HL-60 (cell line): Measurements from ENCODE around the gene TRAPPC12.

Experiments
- DNase-seq, 2 experiments: peaks; one replicate each; pipeline ENCODE4 v3.0.0-alpha.2; 2010 to 2020; ENCODE audit warnings: low read depth in 1 of 2, low spot score in 1 of 2
- H3K27ac ChIP-seq: fragments of 250-450 bp; sonication (Bioruptor Pico); replicated peaks from 2 replicates; pipeline ENCODE4 v1.5.1; 2020; ENCODE audit warnings: mild to moderate bottlenecking, moderate library complexity
- H3K27me3 ChIP-seq: fragments of 250-450 bp; sonication (Bioruptor Pico); 2 replicates; pipeline ENCODE4 v1.5.1; 2021; ENCODE audit warnings: mild to moderate bottlenecking, moderate library complexity; ENCODE audit not compliant: insufficient read depth, poor library complexity, severe bottlenecking
- H3K4me3 ChIP-seq: replicated peaks from 2 replicates; pipeline ENCODE4 v1.5.1; 2011; ENCODE audit warnings: mild to moderate bottlenecking, control low read depth, low read length; ENCODE audit not compliant: insufficient read depth
- GABPA ChIP-seq: IDR thresholded peaks from 2 replicates; pipeline ENCODE4 v1.6.1; 2012; ENCODE audit warnings: low read depth
- POLR2AphosphoS5 ChIP-seq: IDR thresholded peaks from 2 replicates; pipeline ENCODE4 v1.6.1; 2012; ENCODE audit warnings: low read depth
- REST ChIP-seq: IDR thresholded peaks from 2 replicates; pipeline ENCODE4 v1.6.1; 2012; ENCODE audit warnings: low read depth; ENCODE audit not compliant: insufficient replicate concordance
- SPI1 ChIP-seq: IDR thresholded peaks from 2 replicates; pipeline ENCODE4 v1.6.1; 2012; ENCODE audit warnings: low read depth, mild to moderate bottlenecking, borderline replicate concordance
- TF ChIP-seq, protein P1 (sequence below): IDR thresholded peaks from one replicate; pipeline ENCODE4 v1.5.1; 2011; ENCODE audit warnings: low read length, control low read depth, inconsistent platforms; ENCODE audit not compliant: insufficient read depth

Gene TRAPPC12

DNA sequence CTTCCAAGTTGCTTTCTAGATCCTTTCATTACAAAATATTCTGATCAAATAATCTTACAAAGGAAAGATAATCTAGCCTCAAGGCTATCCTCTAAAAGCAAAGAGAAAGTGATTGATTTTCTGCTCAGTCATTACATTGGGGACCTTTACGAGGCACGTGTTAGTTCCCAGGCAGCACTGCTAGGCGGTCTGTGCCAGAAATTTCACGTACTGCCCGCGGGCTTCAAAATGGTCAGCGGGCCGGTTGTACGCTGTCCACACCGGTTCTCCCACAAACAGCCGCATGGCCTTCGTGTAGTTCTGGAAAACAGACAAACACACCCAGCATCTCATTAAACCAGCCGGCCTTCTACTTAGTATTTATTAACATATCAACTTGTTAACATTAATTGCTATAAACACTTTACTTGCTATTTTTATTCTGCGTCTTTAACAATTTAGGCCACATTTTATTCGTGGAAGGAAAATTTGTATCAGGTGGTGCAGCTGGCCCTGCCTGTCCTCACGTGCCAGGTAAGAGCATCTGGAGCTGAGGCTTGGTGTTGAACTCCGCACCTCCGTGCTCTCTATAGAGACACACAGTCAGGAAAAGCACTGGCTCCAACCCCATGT is 119.4 kb downstream of the TRAPPC12 start:
- H3K4me3 ChIP-seq, result no peak overlapping the region
- DNase-seq, result no peak
- TF ChIP-seq GABPA (no peak), REST (no peak), SPI1 (no peak), POLR2AphosphoS5 (no peak)
- TF ChIP-seq, protein P1, sequence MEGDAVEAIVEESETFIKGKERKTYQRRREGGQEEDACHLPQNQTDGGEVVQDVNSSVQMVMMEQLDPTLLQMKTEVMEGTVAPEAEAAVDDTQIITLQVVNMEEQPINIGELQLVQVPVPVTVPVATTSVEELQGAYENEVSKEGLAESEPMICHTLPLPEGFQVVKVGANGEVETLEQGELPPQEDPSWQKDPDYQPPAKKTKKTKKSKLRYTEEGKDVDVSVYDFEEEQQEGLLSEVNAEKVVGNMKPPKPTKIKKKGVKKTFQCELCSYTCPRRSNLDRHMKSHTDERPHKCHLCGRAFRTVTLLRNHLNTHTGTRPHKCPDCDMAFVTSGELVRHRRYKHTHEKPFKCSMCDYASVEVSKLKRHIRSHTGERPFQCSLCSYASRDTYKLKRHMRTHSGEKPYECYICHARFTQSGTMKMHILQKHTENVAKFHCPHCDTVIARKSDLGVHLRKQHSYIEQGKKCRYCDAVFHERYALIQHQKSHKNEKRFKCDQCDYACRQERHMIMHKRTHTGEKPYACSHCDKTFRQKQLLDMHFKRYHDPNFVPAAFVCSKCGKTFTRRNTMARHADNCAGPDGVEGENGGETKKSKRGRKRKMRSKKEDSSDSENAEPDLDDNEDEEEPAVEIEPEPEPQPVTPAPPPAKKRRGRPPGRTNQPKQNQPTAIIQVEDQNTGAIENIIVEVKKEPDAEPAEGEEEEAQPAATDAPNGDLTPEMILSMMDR, result no peak
- no peak overlapping the region for H3K27ac ChIP-seq
- no peaks in the 10 kb centered on the region for H3K27me3 ChIP-seq

DNA sequence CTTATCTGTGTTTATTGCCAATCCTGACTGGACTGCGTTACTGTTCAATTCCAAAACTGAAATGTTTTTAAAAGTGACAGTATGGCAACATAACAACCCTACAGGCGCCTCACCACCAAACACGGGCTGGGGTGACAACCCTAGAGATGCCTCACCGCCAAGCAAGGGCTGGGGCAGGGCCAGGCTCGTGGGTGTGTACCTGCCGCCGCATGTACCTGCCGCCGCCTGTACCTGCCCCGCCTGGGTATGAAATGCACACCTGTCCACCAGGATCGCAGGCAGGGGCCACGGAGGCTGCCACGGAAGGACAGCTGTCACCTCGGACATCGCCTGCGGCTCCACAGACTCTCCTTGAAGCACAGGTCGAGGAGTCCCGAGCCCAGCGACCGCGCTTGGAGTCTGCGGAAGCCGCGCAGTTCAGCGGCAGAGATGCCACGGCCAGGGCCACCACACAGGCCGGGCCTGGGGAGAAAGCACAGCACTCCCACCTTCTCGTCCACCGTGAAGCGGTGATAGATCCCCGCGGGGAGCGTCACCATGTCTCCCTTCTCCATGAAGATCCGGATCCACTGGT is 120.9 kb downstream of the TRAPPC12 start:
- no peak for DNase-seq
- H3K27me3 ChIP-seq, result no peaks in the 10 kb centered on the region
- TF ChIP-seq SPI1 (no peak), REST (no peak), GABPA (no peak), POLR2AphosphoS5 (no peak)
- TF ChIP-seq, protein P1, result no peak
- H3K27ac ChIP-seq, result no peak overlapping the region
- H3K4me3 ChIP-seq, result no peak overlapping the region

GRCh38 chr2:3503046-3503445 is 123.6 kb downstream of the TRAPPC12 start:
- TF ChIP-seq REST, result no peak
- TF ChIP-seq, protein P1, result no peak
- no peak for TF ChIP-seq SPI1
- TF ChIP-seq GABPA, result no peak
- no peak for TF ChIP-seq POLR2AphosphoS5
- H3K27ac ChIP-seq, result no peak overlapping the region
- DNase-seq, result no peak
- H3K27me3 ChIP-seq, result no peaks in the 10 kb centered on the region
- H3K4me3 ChIP-seq, result no peak overlapping the region
